GM19328 (cell line): ENCODE measurements around the gene EGFL6.
"Not testable (repeated sequence)": the region's sequence is repeated elsewhere in the genome, so short reads cannot be mapped to it uniquely, and the experiment has no call there.

ENCODE experiments used
- ATAC-seq: cut with Tn5 transposase; IDR thresholded peaks from one replicate; pipeline ENCODE4 v1.9.1; 2021; ENCODE audit warnings: mild to moderate bottlenecking, moderate library complexity; ENCODE audit not compliant: unreplicated experiment

The EGFL6 gene

DNA sequence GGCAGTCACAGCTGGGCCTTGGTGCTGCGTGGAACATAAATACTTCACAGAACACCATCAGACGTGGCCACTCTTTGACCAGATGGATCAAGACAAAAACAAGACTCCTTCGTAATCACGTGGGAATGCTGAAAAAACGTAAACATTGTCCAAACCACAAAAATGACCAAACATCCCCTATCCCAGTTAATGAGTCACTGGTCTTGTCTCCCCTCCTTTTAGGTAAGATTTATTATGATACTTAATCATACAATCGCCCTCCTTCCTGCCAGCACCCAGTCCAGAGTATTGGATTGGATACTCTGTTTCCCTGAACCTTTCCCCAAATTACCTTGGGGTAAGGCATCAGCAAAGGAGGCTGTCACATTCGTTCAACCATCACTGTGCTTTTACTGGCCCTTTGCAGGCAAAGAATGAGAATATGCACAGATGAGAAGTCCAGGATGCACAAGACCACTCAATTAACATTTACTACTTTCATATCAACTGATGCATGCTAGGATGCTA, 82.9 kb downstream of the EGFL6 start:
- ATAC-seq = peak; percentile 2

GRCh38 chrX:13652850-13653693, 83.7 kb downstream of the EGFL6 start, which contains the start of gene TCEANC:
Gene TCEANC (plus strand): TSS chrX:13653141. CDS start chrX:13662509, 9,368 bp downstream.
- peak; percentile 91 for ATAC-seq

DNA sequence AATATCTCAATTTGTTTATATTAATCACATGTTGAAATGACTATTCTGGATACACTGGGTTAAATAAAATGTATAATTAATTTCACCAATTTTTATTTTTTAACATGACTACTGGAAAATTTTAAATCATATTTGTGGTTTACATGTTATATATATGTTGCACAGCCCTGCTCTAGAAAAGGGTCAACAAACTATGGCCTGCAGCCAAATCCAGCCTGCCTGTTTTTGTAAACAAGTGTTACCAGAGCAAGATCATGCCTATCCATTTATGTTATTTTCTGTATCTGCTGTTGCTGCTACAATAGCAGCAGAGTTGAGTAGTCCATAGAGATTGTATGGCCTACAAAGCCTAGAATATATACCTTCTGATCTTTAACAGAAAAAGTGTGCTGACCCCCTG, 84.7 kb downstream of the EGFL6 start:
- no peak for ATAC-seq

- no peak for ATAC-seq
Measured at GRCh38 chrX:13655674-13656073, 86.3 kb downstream of the EGFL6 start.

- no peak for ATAC-seq
Measured at GRCh38 chrX:13658602-13659001, 89.2 kb downstream of the EGFL6 start.

DNA sequence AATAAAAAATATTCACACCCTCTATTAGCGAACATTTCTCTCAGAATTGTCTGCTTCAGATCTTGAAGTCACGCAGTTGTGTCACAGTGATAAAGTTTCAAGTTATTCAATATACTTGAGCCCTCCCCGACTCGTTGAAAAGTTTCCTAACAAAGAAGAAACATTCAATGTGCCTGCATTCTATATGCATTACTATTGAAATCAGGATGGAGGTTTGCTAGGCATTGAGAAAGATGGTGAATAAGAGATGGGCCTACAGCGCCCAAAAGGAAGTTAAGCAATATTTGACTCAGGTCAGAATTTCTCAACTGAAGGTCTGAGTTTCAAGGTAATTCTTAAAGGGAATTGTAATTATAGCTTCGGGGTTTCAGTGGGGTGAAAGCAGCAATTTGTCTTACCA, 89.7 kb downstream of the EGFL6 start:
- ATAC-seq = no peak

DNA sequence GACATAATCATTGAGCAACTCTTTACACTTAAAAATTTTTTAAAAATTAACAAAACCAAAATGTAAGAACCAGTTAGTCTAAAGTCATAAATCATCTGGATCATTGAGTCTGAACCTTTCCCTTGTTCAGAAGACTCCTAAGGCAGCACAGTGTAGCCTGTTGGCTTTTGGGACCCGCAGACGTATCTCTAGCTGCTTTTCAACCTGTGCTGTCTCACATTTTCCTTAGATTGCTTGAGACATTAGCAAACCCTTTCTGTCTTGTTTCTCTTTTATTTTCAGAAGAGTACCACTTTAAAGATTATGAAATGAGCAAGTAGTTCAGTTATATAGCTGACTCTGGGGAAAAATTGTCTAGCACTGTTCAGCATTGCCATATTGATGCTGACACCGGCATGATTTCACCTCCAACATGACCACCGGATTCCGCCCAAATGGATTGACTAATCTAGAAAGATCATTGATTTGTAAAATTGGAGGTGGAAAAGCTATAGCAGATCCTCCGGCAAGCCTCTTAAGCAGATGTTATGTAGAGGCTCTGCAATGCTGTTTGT, 92.4 kb downstream of the EGFL6 start:
- peak; percentile 36 for ATAC-seq

DNA sequence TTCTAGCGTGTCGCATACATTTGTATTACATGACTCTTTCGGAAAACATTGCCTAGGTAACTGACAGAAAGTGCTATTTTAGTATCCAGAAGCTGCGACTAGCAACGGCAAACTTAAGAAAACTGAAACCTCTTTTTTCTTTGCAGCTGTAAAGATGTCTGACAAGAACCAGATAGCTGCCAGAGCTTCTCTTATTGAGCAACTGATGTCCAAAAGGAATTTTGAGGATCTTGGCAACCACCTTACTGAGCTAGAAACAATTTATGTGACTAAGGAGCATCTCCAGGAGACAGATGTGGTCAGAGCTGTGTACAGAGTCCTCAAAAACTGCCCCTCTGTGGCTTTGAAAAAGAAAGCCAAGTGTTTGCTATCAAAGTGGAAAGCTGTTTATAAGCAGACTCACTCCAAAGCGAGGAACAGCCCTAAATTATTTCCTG, 93.0 kb downstream of the EGFL6 start:
- ATAC-seq = peak; percentile 60

DNA sequence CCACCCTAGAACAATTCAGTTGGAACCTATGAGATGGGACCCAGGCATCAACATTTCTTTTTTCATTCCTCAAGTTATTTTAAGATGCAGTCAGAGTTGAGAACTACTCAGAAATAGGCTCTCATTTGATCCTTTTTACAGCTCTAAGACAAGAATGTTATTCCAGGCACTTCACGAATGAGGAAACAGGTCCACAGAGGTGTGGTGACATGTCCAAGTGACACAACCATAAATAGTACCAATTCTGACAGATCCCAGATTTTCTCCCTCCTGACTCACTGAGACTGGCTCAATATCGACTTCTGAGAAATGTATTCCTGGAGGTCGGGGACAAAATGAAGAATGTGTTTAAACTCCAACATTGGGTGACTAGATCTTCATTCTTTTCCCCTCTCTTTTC, 94.6 kb downstream of the EGFL6 start:
- no peak for ATAC-seq

- ATAC-seq = no peak
Measured at GRCh38 chrX:13666836-13667235, 97.4 kb downstream of the EGFL6 start.

- no peak for ATAC-seq
Measured at GRCh38 chrX:13667919-13668318, 98.5 kb downstream of the EGFL6 start.

GRCh38 chrX:13669246-13669737, 99.9 kb downstream of the EGFL6 start:
- no peak for ATAC-seq

- not testable (repeated sequence) for ATAC-seq
Measured at GRCh38 chrX:13669755-13670154, 100.4 kb downstream of the EGFL6 start.

DNA sequence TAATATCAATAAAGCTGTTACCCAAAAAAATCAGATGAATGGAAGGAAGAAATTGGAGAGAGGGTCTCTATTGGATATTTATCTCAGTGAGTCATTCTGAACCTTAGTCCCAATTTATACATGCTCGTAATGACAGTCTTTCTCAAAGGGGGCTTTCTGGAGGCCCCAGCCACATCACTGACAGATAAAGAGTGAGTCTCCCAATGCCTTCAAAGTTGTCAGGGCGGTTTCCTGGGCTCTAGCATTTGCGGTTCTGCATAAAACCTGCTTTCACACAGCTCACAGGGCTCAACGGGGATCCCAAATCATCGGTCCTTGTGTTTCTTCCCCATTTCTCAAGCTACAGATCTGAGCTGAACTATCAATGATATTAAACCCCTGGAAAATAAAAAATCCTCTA, 100.8 kb downstream of the EGFL6 start:
- no peak for ATAC-seq

- ATAC-seq = no peak
Measured at GRCh38 chrX:13673016-13673415, 103.6 kb downstream of the EGFL6 start.

DNA sequence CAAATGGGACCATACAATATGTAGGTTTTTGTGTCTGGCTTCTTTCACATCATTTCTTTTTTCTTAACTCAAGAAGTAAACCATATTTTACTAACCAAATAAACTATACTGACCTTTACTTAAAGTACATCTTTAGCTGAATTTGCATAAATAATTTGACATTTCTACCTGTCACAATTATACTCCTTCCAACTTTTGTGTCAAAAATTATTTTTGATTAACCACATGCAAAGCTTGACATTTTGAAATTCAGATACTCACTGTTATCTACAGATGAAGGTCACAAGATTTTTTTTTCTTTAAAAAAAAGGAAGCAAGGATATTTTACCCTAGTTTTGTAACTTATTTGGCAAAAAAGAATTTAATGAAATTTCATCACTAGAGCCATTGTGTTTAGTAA, 107.5 kb downstream of the EGFL6 start:
- ATAC-seq = no peak

- ATAC-seq = not testable (repeated sequence)
Measured at GRCh38 chrX:13679700-13680099, 110.3 kb downstream of the EGFL6 start.

GRCh38 chrX:13681595-13681994, 112.2 kb downstream of the EGFL6 start:
- ATAC-seq = no peak
